Lung (tissue), 16 donors: ENCODE results near the gene OR6C76. TPM values are rescaled to one million over a fixed set of nuclear protein-coding genes. Genes with fewer than 3 reads are reported as not detected.

Source experiments
- ATAC-seq: fragments of 200-7000 bp; cut with Tn5 transposase; one replicate; pipeline ENCODE4 v1.9.1; 2020; ENCODE audit warnings: moderate number of reproducible peaks; ENCODE audit not compliant: insufficient read depth, low FRiP score
- DNase-seq, 3 donors: peaks; one replicate each; pipeline ENCODE4 v3.0.0-alpha.2; 2013 to 2017
- H3K27ac ChIP-seq, 2 donors: one replicate each; pipeline ENCODE4 v1.5.1; 2013; ENCODE audit warnings: mild to moderate bottlenecking in 2 of 2, moderate library complexity in 2 of 2, control low read depth in 1 of 2, inconsistent platforms in 1 of 2, low read depth in 1 of 2, low read length in 1 of 2
- H3K27me3 ChIP-seq, 3 donors: one replicate each; pipeline ENCODE4 v1.5.1; 2013; ENCODE audit warnings: low read length in 2 of 3; ENCODE audit not compliant: control insufficient read depth in 3 of 3, insufficient read depth in 3 of 3
- H3K36me3 ChIP-seq, 4 donors: one replicate each; pipeline ENCODE4 v1.5.1; 2013; ENCODE audit warnings: low read length in 4 of 4, mild to moderate bottlenecking in 1 of 4, moderate library complexity in 1 of 4; ENCODE audit not compliant: control insufficient read depth in 4 of 4, insufficient read depth in 4 of 4
- H3K4me1 ChIP-seq, 5 donors: one replicate each; pipeline ENCODE4 v1.5.1; 2013; ENCODE audit warnings: low read length in 5 of 5, mild to moderate bottlenecking in 2 of 5, moderate library complexity in 1 of 5; ENCODE audit not compliant: control insufficient read depth in 5 of 5, insufficient read depth in 5 of 5
- H3K4me3 ChIP-seq: one replicate; pipeline ENCODE4 v1.5.1; 2013; ENCODE audit warnings: mild to moderate bottlenecking, control low read depth, moderate library complexity
- H3K9ac ChIP-seq, 2 donors: one replicate each; pipeline ENCODE4 v1.5.1; 2013; ENCODE audit warnings: low read length in 2 of 2, control low read depth in 1 of 2; ENCODE audit not compliant: insufficient read depth in 1 of 2
- H3K9me3 ChIP-seq, 4 donors: one replicate each; pipeline ENCODE4 v1.5.1; 2013; ENCODE audit warnings: low read length in 3 of 4, mild to moderate bottlenecking in 1 of 4, moderate library complexity in 1 of 4; ENCODE audit not compliant: control insufficient read depth in 4 of 4, insufficient read depth in 3 of 4
- CTCF ChIP-seq: IDR thresholded peaks from 2 replicates; pipeline ENCODE4 v1.5.1; 2012; ENCODE audit warnings: mild to moderate bottlenecking; ENCODE audit errors: control extremely low read depth, extremely low read depth
- WGBS, 2 donors: extraction: QIAGEN DNeasy Blood & Tissue Kit; methylation state at CpG; one replicate each; pipeline ENCODE4 v1.1.7; 2013; 5-methylcytosine and 5-hydroxymethylcytosine counted together
- long read RNA-seq, 5 donors: transcript quantifications; one replicate each; lab custom pipeline, GENCODE V29; 2026
- polyA plus RNA-seq, 2 donors: library from polyadenylated mRNA; stranded (reverse); fragments of 200-250 nt; gene quantifications; one replicate each; pipeline ENCODE4 v1.2.1, GENCODE V29; 2013
- total RNA-seq, 2 donors: library from RNA; depleted of rRNA in 1 of 2; stranded (reverse); fragments of >200 nt in 1 of 2; gene quantifications; one replicate each; pipeline ENCODE4 v1.2.1, GENCODE V29; 2014 to 2021
- donor health status: control.
- donor health status: control.
- donor health status: Bipolar disorder and iron deficiency.
- donor health status: healthy.
- donor health status: DM: yes; HTN: yes; CAD: no.

OR6C76 gene
- total RNA-seq, result not detected
- not detected for polyA plus RNA-seq
- long read RNA-seq, donor 1, result 0 reads
- long read RNA-seq, donor 2, result 0 reads
- long read RNA-seq, donor 3, result 0 reads
- long read RNA-seq, donor 4, result 0 reads
- long read RNA-seq, donor 5, result 0 reads

GRCh38 chr12:55425954-55426353 lies at the start of gene OR6C76:
OR6C76 (plus strand) TSS chr12:55426254; CDS start chr12:55426254, 0 bp downstream.
- H3K4me3 ChIP-seq, result no peak within 1 kb of the TSS
- H3K36me3 ChIP-seq, result no peaks in the 10 kb centered on the region
- no peak for DNase-seq
- H3K9me3 ChIP-seq, result no peaks in the 10 kb centered on the region
- no peak within 1 kb of the TSS for H3K27ac ChIP-seq
- ATAC-seq, result no peak
- peaks cover 0 to 23% (median 6%) of the 10 kb centered on the region in 3 donors for H3K27me3 ChIP-seq
- TF ChIP-seq CTCF, result no peak
- peaks cover 0 to 15% (median 0%) of the 10 kb centered on the region in 5 donors for H3K4me1 ChIP-seq
- H3K9ac ChIP-seq, result no peak within 1 kb of the TSS
- 79 to 84% methylated on average over 4 of the region's 4 CpGs for WGBS, 2 donors

GRCh38 chr12:55385891-55386290 lies 40.2 kb upstream of the OR6C76 start:
- no peak overlapping the region for H3K4me3 ChIP-seq
- H3K9ac ChIP-seq, result no peak overlapping the region
- H3K9me3 ChIP-seq, result no peaks in the 10 kb centered on the region
- H3K27ac ChIP-seq, result no peak overlapping the region
- no peaks in the 10 kb centered on the region for H3K27me3 ChIP-seq
- no peaks in the 10 kb centered on the region for H3K36me3 ChIP-seq
- no peak for ATAC-seq
- TF ChIP-seq CTCF, result no peak
- no peaks in the 10 kb centered on the region for H3K4me1 ChIP-seq
- DNase-seq, result no peak

- no peak overlapping the region for H3K27ac ChIP-seq
- H3K9me3 ChIP-seq, result peaks cover 0 to 4% (median 0%) of the 10 kb centered on the region in 4 donors
- no peak for DNase-seq
- H3K4me3 ChIP-seq, result no peak overlapping the region
- no peak overlapping the region for H3K9ac ChIP-seq
- no peak for ATAC-seq
- 92 to 94% methylated on average over 22 to 23 of the region's 23 CpGs for WGBS, 2 donors
- no peak for TF ChIP-seq CTCF
- no peaks in the 10 kb centered on the region for H3K36me3 ChIP-seq
- H3K27me3 ChIP-seq, result peaks cover 0 to 2% (median 0%) of the 10 kb centered on the region in 3 donors
- no peaks in the 10 kb centered on the region for H3K4me1 ChIP-seq
Observed at GRCh38 chr12:55392032-55392795, 33.8 kb upstream of the OR6C76 start.
